ENCODE results near the gene SORT1. TPM values are rescaled to one million over a fixed set of nuclear protein-coding genes. Genes with fewer than 3 reads are reported as not detected.

Gene SORT1
- total RNA-seq, 6 donors from 2014 or later = 105 to 222 (median 116) TPM

DNA sequence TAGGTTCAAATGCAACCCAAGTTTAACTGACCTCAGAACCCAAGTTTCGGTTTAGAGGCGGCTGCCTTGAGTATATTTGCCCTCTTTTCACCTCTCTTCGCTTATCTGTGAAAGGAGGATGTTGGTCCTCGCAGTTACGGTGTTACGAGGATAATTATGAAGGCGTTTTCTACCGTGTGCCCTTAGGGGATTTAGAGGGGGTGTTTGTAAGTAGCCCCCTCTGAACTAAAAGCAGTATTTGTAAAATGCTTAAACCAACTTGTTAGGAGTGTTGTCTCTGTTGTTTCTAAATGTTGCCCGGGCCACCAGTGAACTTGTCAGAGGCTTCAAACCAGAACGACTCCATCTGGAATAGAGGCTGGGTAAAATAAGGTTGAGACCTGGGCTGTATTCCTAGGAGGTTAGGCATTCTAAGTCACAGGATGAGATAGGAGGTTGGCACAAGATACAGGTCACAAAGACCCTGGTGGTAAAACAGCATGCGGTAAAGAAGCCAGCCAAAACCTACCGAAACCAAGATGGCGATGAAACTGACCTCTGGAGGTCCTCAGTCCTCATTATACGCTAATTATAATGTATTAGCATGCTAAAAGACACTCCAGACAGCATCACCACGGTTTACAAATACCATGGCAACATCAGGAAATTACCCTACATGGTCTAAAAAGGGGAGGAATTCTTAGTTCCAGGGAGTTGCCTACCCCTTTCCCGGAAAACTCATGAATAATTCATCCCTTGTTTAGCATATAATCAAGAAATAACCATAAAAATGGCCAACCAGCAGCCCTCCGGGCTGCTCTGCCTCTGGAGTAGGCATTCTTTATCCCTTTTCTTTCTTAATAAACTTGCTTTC lies 113.7 kb downstream of the SORT1 start:
- TF ChIP-seq, protein P1, sequence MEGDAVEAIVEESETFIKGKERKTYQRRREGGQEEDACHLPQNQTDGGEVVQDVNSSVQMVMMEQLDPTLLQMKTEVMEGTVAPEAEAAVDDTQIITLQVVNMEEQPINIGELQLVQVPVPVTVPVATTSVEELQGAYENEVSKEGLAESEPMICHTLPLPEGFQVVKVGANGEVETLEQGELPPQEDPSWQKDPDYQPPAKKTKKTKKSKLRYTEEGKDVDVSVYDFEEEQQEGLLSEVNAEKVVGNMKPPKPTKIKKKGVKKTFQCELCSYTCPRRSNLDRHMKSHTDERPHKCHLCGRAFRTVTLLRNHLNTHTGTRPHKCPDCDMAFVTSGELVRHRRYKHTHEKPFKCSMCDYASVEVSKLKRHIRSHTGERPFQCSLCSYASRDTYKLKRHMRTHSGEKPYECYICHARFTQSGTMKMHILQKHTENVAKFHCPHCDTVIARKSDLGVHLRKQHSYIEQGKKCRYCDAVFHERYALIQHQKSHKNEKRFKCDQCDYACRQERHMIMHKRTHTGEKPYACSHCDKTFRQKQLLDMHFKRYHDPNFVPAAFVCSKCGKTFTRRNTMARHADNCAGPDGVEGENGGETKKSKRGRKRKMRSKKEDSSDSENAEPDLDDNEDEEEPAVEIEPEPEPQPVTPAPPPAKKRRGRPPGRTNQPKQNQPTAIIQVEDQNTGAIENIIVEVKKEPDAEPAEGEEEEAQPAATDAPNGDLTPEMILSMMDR (IDR thresholded peaks at IDR 0.05) = no peak
- TF ChIP-seq POLR2AphosphoS5 (IDR thresholded peaks at IDR 0.05) (no peak), POLR2A (IDR thresholded peaks at IDR 0.05) (no peak), EP300 (IDR thresholded peaks at IDR 0.05) (no peak)
- peak in 1 of 2 donors; percentile 13 for ATAC-seq (ENCODE audit: low FRiP score in 2 of 2)
- peak overlapping the region; percentile 81 to 93 (median 92) for H3K27ac ChIP-seq

DNA sequence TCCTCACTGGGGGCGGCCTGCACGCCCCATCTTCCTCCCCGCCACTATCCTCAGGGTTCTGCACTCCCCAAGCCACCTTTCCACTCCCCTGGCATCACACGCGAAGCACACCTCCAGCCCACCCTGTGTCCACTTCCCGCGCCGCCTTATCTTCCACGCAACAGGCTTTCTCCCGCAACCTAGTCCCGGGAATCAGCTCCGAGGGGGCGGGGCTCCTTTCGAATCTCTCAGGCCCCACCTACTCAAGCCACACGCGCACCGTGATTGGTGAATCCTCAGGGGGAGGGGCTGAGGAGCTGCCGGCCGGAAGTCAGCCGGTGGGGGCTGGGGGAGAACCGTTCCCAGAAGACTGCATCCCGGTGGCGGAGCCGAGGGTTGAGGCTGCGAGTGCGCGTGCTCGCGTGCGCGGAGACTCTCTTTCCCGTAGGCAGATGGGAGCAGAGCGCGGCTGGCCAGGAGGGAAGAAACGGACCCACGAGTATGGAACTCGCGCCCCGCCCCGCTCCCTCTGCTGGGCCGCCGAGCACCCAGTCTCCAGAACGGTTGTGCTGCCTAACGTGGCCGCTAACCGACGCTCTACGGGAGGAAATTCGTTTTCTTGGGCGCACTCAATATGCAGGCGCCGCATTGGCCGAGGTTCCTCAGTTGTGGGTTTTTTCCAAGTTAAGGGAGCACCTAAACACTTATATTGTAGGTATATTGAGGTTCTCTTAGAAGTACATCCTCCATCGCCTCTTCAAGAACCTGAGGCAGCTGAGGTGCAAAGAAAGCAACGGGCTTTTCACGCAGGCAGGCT lies 114.6 kb downstream of the SORT1 start, which contains the start of gene PSRC1:
Gene PSRC1 (minus strand): TSS at position 194 of the 796 bp plus-strand sequence.
- Histone ChIP-seq H3K36me3 (peaks cover 0 to 10% (median 0%) of the 10 kb centered on the region in 4 donors), H3K27me3 (no peaks in the 10 kb centered on the region), H3K27ac (peak within 1 kb of the TSS; percentile 81 to 93 (median 92)), H3K4me3 (peak within 1 kb of the TSS; percentile 42 to 73 (median 64)), H3K9me3 (no peaks in the 10 kb centered on the region), H3K4me1 (peaks cover 13 to 22% (median 19%) of the 10 kb centered on the region in 4 donors)
- peak; percentile 86 to 88 for TF ChIP-seq POLR2AphosphoS5 (IDR thresholded peaks at IDR 0.05)
- peak in 1 of 4 donors; percentile 13 for TF ChIP-seq EP300 (IDR thresholded peaks at IDR 0.05)
- TF ChIP-seq, protein P1 (IDR thresholded peaks at IDR 0.05) = peak; percentile 31 to 90 (median 72)
- peak in 3 of 4 donors; percentile 40 to 85 (median 84) for TF ChIP-seq POLR2A (IDR thresholded peaks at IDR 0.05)
- DNase-seq (peak; percentile 95 to 98), ATAC-seq (ENCODE audit: low FRiP score in 2 of 2) (peak; percentile 99)
- 1 to 3% methylated on average over 22 to 49 of the region's 56 CpGs for WGBS, 2 donors

More for the DNA sequence above, 113.7 kb downstream of the SORT1 start:
- Histone ChIP-seq H3K4me1 (peaks cover 13 to 22% (median 19%) of the 10 kb centered on the region in 4 donors), H3K4me3 (peak overlapping the region; percentile 42 to 73 (median 64)), H3K9me3 (no peaks in the 10 kb centered on the region), H3K36me3 (peaks cover 0 to 10% (median 0%) of the 10 kb centered on the region in 4 donors), H3K27me3 (no peaks in the 10 kb centered on the region)
- WGBS, 2 donors = 51% methylated on average over 17 of the region's 17 CpGs
- no peak for DNase-seq

DNA sequence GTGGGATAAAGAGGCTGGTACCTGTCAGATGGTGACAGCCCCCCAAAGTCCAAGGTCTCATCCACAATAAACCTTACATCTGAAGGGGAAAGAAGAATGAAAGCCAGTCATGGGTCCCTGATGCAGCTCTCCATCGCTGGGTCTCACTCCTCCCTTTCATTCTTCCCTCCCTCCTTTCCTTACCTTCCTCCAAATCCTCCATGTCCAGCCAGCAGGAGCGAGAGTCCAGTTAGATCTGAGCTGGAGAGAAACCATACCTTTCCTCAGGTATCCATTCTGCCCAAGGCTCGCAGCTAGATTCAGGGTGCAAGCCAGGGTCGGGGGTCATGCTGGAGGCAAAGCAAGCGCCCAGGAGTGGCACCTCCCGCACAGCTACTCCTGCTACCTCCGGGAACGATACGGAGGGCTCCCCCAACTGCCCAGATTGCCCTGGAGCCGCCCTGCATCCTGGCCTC lies 115.2 kb downstream of the SORT1 start:
- Histone ChIP-seq H3K27ac (peak overlapping the region; percentile 81 to 93 (median 92)), H3K4me3 (peak overlapping the region; percentile 42 to 73 (median 64))

More for the DNA sequence above, 115.2 kb downstream of the SORT1 start:
- Histone ChIP-seq H3K9me3 (no peaks in the 10 kb centered on the region), H3K36me3 (peaks cover 0 to 10% (median 0%) of the 10 kb centered on the region in 4 donors), H3K27me3 (no peaks in the 10 kb centered on the region), H3K4me1 (peaks cover 15 to 24% (median 22%) of the 10 kb centered on the region in 4 donors)
- TF ChIP-seq EP300 (IDR thresholded peaks at IDR 0.05) (no peak), POLR2AphosphoS5 (IDR thresholded peaks at IDR 0.05) (no peak), POLR2A (IDR thresholded peaks at IDR 0.05) (no peak)
- TF ChIP-seq, protein P1 (IDR thresholded peaks at IDR 0.05) = no peak
- DNase-seq (no peak), ATAC-seq (ENCODE audit: low FRiP score in 2 of 2) (peak in 1 of 2 donors; percentile 25)
- 10 to 34% methylated on average over 5 to 10 of the region's 10 CpGs for WGBS, 2 donors

All from upper lobe of left lung (tissue), 6 donors.